K562 (cell line): ENCODE results near the gene TMED6. TPM values are rescaled to one million over a fixed set of nuclear protein-coding genes. Genes with fewer than 3 reads are reported as not detected.
A peak's percentile ranks its signal among the peaks of the same experiment; 100 is the strongest.

Experiments used
- ADNP ChIP-seq: fragments of 200-800 bp; sonication (Bioruptor generic); IDR thresholded peaks from 2 replicates; pipeline ENCODE4 v1.6.1; 2016; ENCODE audit warnings: missing genetic modification characterization, missing compliant biosample characterization
- ARID3B ChIP-seq: fragments of 250-450 bp; sonication (Bioruptor Pico); IDR thresholded peaks from 2 replicates; pipeline ENCODE4 v1.4.0; 2020; ENCODE audit warnings: borderline replicate concordance
- C11orf30 ChIP-seq: fragments of 450-650 bp; IDR thresholded peaks from 2 replicates; pipeline ENCODE4 v1.6.1; 2016; ENCODE audit warnings: low read depth, mild to moderate bottlenecking
- CBX1 ChIP-seq: sonication (generic); IDR thresholded peaks from 2 replicates; pipeline ENCODE4 v1.6.1; 2016; ENCODE audit warnings: antibody characterized with exemption, low read depth, mild to moderate bottlenecking
- FOXK1 ChIP-seq: sonication (generic); formaldehyde crosslinking; IDR thresholded peaks from 2 replicates; pipeline ENCODE4 v1.8.0; 2022; ENCODE audit warnings: missing genetic modification reagents, mild to moderate bottlenecking, borderline replicate concordance
- FOXP4 ChIP-seq: sonication (generic); formaldehyde crosslinking; IDR thresholded peaks from 2 replicates; pipeline ENCODE4 v1.8.0; 2022; ENCODE audit warnings: mild to moderate bottlenecking, missing genetic modification reagents, borderline replicate concordance
- HDAC1 ChIP-seq, 2 experiments: fragments of 450-650 bp; IDR thresholded peaks; 2 replicates each; pipeline ENCODE4 v1.6.1; 2016 to 2017; ENCODE audit warnings: inconsistent platforms in 1 of 2, mild to moderate bottlenecking in 1 of 2, moderate library complexity in 1 of 2
- HMGXB4 ChIP-seq: sonication (generic); formaldehyde crosslinking; IDR thresholded peaks from 2 replicates; pipeline ENCODE4 v1.8.1; 2023; ENCODE audit warnings: mild to moderate bottlenecking, missing genetic modification reagents
- MCM3 ChIP-seq: fragments of 450-650 bp; IDR thresholded peaks from 2 replicates; pipeline ENCODE4 v1.6.1; 2016
- NELFE ChIP-seq: IDR thresholded peaks from 2 replicates; pipeline ENCODE4 v1.6.1; 2011; ENCODE audit warnings: mild to moderate bottlenecking; ENCODE audit not compliant: insufficient read depth, insufficient read length
- NR2C2 ChIP-seq, 2 experiments: fragments of 200-800 bp in 1 of 2; sonication (Bioruptor generic) in 1 of 2; sonication (generic) in 1 of 2; formaldehyde crosslinking in 1 of 2; IDR thresholded peaks; 2 replicates each; pipeline versions ENCODE4 v1.6.1 to v1.8.0; 2016 to 2022; ENCODE audit warnings: mild to moderate bottlenecking in 1 of 2, missing compliant biosample characterization in 1 of 2, missing genetic modification characterization in 1 of 2, missing genetic modification reagents in 1 of 2
- POLR2G ChIP-seq: fragments of 200-400 bp; formaldehyde crosslinking; IDR thresholded peaks from 2 replicates; pipeline ENCODE4 v1.6.1; 2017; ENCODE audit warnings: low read depth, mild to moderate bottlenecking, antibody characterized with exemption, low read length, moderate library complexity
- RBM22 ChIP-seq: fragments of 200-400 bp; formaldehyde crosslinking; IDR thresholded peaks from 2 replicates; pipeline ENCODE4 v1.6.1; 2018; ENCODE audit warnings: low read length, low read depth; ENCODE audit not compliant: poor library complexity, severe bottlenecking
- RBM34 ChIP-seq: fragments of 200-400 bp; formaldehyde crosslinking; IDR thresholded peaks from 2 replicates; pipeline ENCODE4 v1.6.1; 2018; ENCODE audit warnings: low read length, borderline replicate concordance; ENCODE audit not compliant: insufficient read depth
- TCF3 ChIP-seq: sonication (generic); formaldehyde crosslinking; IDR thresholded peaks from 2 replicates; pipeline ENCODE4 v1.4.0; 2020; ENCODE audit warnings: mild to moderate bottlenecking, missing genetic modification reagents
- TFAP4 ChIP-seq: sonication (generic); formaldehyde crosslinking; IDR thresholded peaks from 2 replicates; pipeline ENCODE4 v1.8.0; 2022; ENCODE audit warnings: missing genetic modification reagents, mild to moderate bottlenecking, moderate library complexity, borderline replicate concordance
- ZNF133 ChIP-seq: fragments of 250-450 bp; sonication (Bioruptor Pico); IDR thresholded peaks from 2 replicates; pipeline ENCODE4 v1.4.0; 2020; ENCODE audit warnings: mild to moderate bottlenecking
- polyA plus RNA-seq, 8 experiments: library from polyadenylated mRNA; depleted of rRNA in 4 of 8; stranded (reverse) in 5 of 8; unstranded in 3 of 8; fragments of >200 nt; fragmentation: Nextera tagmentation in 2 of 8; fragmentation: Illumina TruSeq in 1 of 8; extraction: Ambion mirVana in 2 of 8; extraction: Trizol in 1 of 8; gene quantifications; 2 replicates each; pipeline versions ENCODE4 v1.2.1 to v1.2.3, GENCODE V29; 2011 to 2014; ENCODE audit warnings: inconsistent platforms in 1 of 8, missing spikeins in 1 of 8
- total RNA-seq, 7 experiments: library from RNA; depleted of rRNA in 6 of 7; stranded (reverse); fragments of >200 nt in 6 of 7; fragmentation: Illumina TruSeq in 2 of 7; extraction: Trizol in 2 of 7; gene quantifications; 2 replicates each; pipeline versions ENCODE4 v1.2.1 to v1.2.3, GENCODE V29; 2011 to 2021; ENCODE audit warnings: low replicate concordance in 1 of 7

Gene TMED6
- total and polyA plus RNA-seq, 9 of the 15 experiments (the other 6 are each of a cell fraction or from before 2014, with no cell fraction given): 0.14 to 0.45 (median 0.25) TPM; not detected in 2

- TF ChIP-seq TFAP4 (CRISPR knock-in tag): peak; percentile 18; the same call in 1 of the 2 replicates
- TF ChIP-seq NELFE: no peak
- peak; percentile 71 for TF ChIP-seq RBM22
- TF ChIP-seq C11orf30: no peak
- peak; percentile 3; the same call in 1 of the 2 replicates for TF ChIP-seq POLR2G
- TF ChIP-seq FOXP4 (CRISPR knock-in tag): peak; percentile 8; the same call in 1 of the 2 replicates
- TF ChIP-seq FOXK1: peak; percentile 59; the same call in 1 of the 2 replicates
- no peak for TF ChIP-seq ZNF133 (CRISPR knock-in tag)
- TF ChIP-seq RBM34: no peak
- no peak for TF ChIP-seq MCM3
- TF ChIP-seq TCF3: no peak
- peak in 1 of 2 experiments; percentile 76; a peak in 2 of 4 replicates for TF ChIP-seq HDAC1 (IDR thresholded peaks at IDR 0.05)
- TF ChIP-seq HMGXB4 (CRISPR knock-in tag): peak; percentile 20; the same call in 1 of the 2 replicates
- TF ChIP-seq ADNP: no peak
- no peak for TF ChIP-seq CBX1
- TF ChIP-seq ARID3B: peak; percentile 3; the same call in 1 of the 2 replicates
- TF ChIP-seq NR2C2 (CRISPR knock-in tag; IDR thresholded peaks at IDR 0.05): 0 out of 2 replicates have a peak, but pooled peaks have one; percentile 16
- TF ChIP-seq NR2C2 (tag; IDR thresholded peaks at IDR 0.05): no peak
These were observed 22.0 kb downstream of the TMED6 start (continued) for GRCh38 chr16:69329369-69330285.
